ENCODE measurements around the gene PARVG.

DNA sequence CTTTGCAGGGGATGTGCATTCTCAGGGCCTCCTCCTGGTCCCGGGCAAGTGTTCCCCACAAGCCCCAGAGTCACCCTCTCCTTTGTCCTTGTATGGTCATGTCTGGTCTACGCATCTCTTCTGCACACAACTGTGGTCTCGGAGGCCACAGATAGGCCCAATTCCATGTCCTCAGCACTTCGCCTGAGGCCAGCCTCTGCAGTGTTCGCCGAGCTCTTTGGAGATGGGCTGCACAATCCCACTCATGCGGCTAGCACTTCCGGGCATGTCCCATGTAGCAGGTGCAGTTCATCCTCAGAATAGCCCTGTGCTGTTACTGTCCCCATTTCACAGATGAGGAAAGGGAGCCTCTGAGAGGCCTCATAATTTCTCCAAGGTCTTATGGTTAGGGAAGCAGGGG is 7.6 kb downstream of the PARVG start:
- no peak for TF ChIP-seq CTCF (conservative IDR thresholded peaks at IDR 0.05; ENCODE audit: low read depth, low read length)
- TF ChIP-seq EZH2 (IDR thresholded peaks at IDR 0.05; ENCODE audit: low read length, unreplicated experiment): no peak
- no peak for TF ChIP-seq EZH2phosphoT487 (IDR thresholded peaks at IDR 0.05; ENCODE audit: borderline replicate concordance, low read length)
